ENCODE data around the gene PALLD. TPM values are rescaled to one million over a fixed set of nuclear protein-coding genes. Genes with fewer than 3 reads are reported as not detected.

The PALLD gene
- total and polyA plus RNA-seq, 2 experiments from 2014 or later: 157 to 178 TPM

DNA sequence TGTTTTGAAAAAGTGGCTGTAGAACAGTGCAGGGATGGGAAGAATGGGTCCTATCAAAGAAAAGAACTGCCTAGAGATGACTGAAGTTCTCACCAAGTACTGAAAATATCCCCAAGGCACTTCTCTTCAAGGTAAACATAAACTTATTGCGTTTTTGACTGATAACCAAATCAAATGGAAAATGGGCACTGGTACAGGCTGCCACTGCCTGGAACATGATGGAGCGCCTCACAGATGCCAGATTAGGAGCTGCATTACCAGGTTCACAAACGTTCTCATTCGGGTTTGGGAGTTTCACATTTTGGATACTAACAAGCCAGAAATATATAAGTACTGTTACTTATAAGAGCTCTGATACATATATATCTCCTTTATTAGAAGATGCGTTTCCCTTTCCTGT is 371.9 kb downstream of the PALLD start:
- H3K9me3 ChIP-seq (ENCODE audit: low read depth): no peaks in the 10 kb centered on the region
- no peaks in the 10 kb centered on the region for H3K36me3 ChIP-seq
- H3K4me3 ChIP-seq: no peak overlapping the region
- no peaks in the 10 kb centered on the region for H3K27me3 ChIP-seq
- peaks cover 12% of the 10 kb centered on the region for H3K4me1 ChIP-seq (ENCODE audit: low read depth)
- DNase-seq (ENCODE audit: low read depth in 1 of 2, low spot score in 1 of 2): no peak
- TF ChIP-seq CTCF (IDR thresholded peaks at IDR 0.05; ENCODE audit: low read depth, low read length): no peak
- peak overlapping the region; percentile 61 for H3K27ac ChIP-seq

DNA sequence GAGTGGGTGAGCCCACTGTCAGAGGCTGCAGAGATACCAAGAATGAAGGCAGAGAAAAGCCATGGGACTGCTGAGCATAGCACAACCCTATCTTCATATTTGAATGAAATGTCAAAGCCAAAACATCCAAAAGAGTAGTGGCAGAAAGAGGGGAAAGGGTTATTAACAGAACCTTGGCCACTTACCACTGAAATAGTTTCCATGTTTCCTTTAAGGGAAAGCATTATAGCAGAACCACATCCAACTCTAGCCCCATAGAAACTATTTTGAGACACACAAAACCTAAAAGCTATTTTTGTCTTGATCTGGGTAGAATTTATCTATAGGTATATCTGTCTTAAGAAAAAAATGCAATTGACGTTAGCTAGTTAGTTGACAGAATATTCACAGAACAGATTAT is 373.2 kb downstream of the PALLD start:
- Histone ChIP-seq H3K36me3 (no peaks in the 10 kb centered on the region), H3K27ac (no peak overlapping the region), H3K4me3 (no peak overlapping the region), H3K9me3 (ENCODE audit: low read depth) (no peaks in the 10 kb centered on the region), H3K4me1 (ENCODE audit: low read depth) (peaks cover 12% of the 10 kb centered on the region), H3K27me3 (no peaks in the 10 kb centered on the region)
- TF ChIP-seq CTCF (IDR thresholded peaks at IDR 0.05; ENCODE audit: low read depth, low read length): no peak
- no peak for DNase-seq (ENCODE audit: low read depth in 1 of 2, low spot score in 1 of 2)

DNA sequence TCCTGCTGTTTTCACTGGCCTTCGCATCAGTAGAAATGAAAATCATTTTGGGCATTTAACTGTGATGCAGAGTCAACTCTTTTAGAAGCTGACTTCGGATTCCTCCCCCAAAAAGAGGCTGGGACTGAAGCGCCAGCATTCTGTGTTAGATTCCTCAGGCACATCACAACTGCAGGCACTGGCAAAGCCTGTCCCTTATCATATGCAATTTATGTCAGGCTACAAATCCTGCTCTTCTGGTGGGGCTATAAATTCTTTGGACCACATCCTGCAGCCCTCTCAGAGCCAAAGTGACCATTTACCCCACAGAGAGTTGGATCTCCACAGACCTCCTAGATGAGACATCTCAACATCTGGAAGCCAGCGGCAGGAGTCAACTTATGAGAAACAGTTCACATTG is 374.8 kb downstream of the PALLD start:
- Histone ChIP-seq H3K36me3 (no peaks in the 10 kb centered on the region), H3K4me1 (ENCODE audit: low read depth) (peaks cover 12% of the 10 kb centered on the region), H3K4me3 (no peak overlapping the region), H3K27ac (no peak overlapping the region), H3K27me3 (no peaks in the 10 kb centered on the region), H3K9me3 (ENCODE audit: low read depth) (no peaks in the 10 kb centered on the region)
- DNase-seq (ENCODE audit: low read depth in 1 of 2, low spot score in 1 of 2): no peak
- no peak for TF ChIP-seq CTCF (IDR thresholded peaks at IDR 0.05; ENCODE audit: low read depth, low read length)

GRCh38 chr4:168874083-168874482 is 377.2 kb downstream of the PALLD start:
- Histone ChIP-seq H3K27ac (no peak overlapping the region), H3K9me3 (ENCODE audit: low read depth) (no peaks in the 10 kb centered on the region), H3K4me1 (ENCODE audit: low read depth) (peaks cover 5% of the 10 kb centered on the region), H3K4me3 (no peak overlapping the region), H3K36me3 (peaks cover 6% of the 10 kb centered on the region), H3K27me3 (no peaks in the 10 kb centered on the region)
- DNase-seq (ENCODE audit: low read depth in 1 of 2, low spot score in 1 of 2): no peak
- TF ChIP-seq CTCF (IDR thresholded peaks at IDR 0.05; ENCODE audit: low read depth, low read length): no peak

DNA sequence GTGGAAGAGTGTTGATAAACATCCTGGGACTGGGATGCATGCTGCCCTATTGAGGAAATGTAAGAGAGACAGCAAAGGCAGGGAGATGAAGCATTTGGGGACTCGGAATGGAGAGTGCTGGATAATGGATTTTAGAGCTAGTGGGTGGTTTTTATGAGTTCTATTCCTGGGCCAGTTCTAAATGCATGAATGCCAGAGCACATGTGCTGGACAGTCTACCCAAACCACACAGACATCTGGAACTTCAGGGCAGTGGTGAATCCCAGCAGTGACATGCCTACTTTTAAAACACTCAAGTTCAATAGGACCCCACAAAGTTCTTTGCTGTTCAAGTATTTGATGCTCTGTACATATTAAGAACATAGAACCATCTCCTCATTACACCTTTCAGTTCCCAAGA is 379.3 kb downstream of the PALLD start:
- no peak for DNase-seq (ENCODE audit: low read depth in 1 of 2, low spot score in 1 of 2)
- Histone ChIP-seq H3K27ac (no peak overlapping the region), H3K36me3 (peaks cover 6% of the 10 kb centered on the region), H3K4me1 (ENCODE audit: low read depth) (peaks cover 16% of the 10 kb centered on the region), H3K9me3 (ENCODE audit: low read depth) (no peaks in the 10 kb centered on the region), H3K4me3 (no peak overlapping the region), H3K27me3 (no peaks in the 10 kb centered on the region)
- TF ChIP-seq CTCF (IDR thresholded peaks at IDR 0.05; ENCODE audit: low read depth, low read length): no peak

Data from cardiac muscle cell (in vitro differentiated cells and primary cell).